AG09309 (cell line): ENCODE results near the gene SNAP25.

Experiments used
- DNase-seq: peaks from one replicate; pipeline ENCODE4 v3.0.0-alpha.2; 2010; ENCODE audit warnings: low read depth
- H3K4me3 ChIP-seq: 2 replicates; pipeline ENCODE4 v1.5.1; 2011; ENCODE audit warnings: mild to moderate bottlenecking, low read depth, low read length, moderate library complexity; ENCODE audit not compliant: control insufficient read depth
- CTCF ChIP-seq: IDR thresholded peaks from 2 replicates; pipeline ENCODE4 v1.5.1; 2011; ENCODE audit warnings: mild to moderate bottlenecking, low read depth, low read length, inconsistent platforms; ENCODE audit not compliant: insufficient read depth, control insufficient read depth; ENCODE audit errors: missing control alignments

SNAP25 gene

GRCh38 chr20:10270630-10271029, 52.0 kb downstream of the SNAP25 start:
- no peak overlapping the region for H3K4me3 ChIP-seq
- DNase-seq, result no peak
- TF ChIP-seq CTCF, result no peak

DNA sequence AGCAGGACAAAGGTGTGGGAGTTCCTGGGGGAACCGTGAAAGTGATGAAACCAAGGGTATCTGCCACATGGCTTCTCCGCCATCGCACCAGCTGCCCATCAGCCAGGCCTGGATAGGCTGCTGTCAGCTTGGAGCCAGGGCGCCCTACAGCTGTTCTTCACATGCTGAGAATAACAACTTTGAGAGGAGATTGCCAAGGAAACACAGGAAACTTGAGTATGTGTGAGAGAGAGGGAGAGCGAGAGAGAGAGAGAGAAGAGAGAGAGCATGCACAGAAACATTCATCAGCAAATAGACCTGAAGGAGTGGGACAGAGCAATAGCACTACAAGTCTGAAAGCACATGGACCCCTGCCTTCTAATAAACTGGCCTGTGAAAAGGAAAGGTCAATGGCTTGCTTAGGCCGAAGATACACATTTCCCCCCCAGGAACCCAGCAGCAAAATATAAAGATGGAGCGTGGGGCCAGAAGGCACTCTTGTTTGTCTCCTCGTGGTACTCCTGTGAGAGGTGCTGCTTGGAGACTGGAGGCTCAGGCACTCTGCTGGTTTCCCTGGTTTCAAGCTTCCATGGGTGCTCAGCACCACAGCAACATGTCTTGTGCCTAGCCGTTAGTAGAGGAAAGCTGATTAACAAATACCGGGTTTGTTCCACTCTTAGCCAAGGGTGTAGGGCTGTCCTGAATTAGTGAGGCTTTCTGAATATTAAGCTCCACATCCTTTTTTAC, 53.0 kb downstream of the SNAP25 start:
- no peak overlapping the region for H3K4me3 ChIP-seq
- no peak for TF ChIP-seq CTCF
- DNase-seq, result no peak

DNA sequence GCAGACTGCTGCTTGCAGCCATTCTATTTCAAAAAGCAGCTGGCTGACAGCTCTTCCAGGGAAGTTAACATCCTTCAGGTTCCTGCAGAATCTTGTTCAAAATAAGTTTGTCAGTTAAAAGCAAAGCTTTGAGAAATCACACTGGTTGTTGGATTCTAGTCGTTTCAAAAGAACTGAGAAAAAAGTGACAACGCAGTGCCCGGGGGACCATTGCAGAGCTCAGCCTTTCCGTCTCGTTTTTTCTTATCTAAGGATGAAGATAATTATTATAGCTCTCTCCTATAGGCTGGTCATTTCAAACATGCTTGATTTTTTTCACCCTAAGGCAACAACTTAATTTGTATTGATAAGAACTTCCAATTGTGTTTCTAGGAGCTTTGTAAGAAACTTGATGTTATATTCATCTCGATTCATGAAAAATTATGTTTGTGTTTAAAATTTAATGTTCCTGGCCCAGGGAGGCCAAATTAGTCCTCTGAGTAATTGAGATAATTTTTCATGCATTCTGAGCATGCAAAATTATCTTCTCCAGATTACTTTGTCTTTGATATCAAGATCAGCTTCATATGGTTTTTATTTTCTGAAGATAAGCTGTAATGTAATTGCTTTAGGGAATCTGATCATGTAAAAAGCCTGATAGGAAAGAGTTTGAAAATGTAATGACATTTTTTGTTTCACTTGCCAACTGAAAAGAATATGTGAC, 58.4 kb downstream of the SNAP25 start:
- DNase-seq, result no peak
- TF ChIP-seq CTCF, result no peak
- no peak overlapping the region for H3K4me3 ChIP-seq

- no peak for DNase-seq
- H3K4me3 ChIP-seq, result no peak overlapping the region
- no peak for TF ChIP-seq CTCF
Observed at GRCh38 chr20:10277616-10278015, 59.0 kb downstream of the SNAP25 start.

- TF ChIP-seq CTCF, result no peak
- no peak for DNase-seq
- no peak overlapping the region for H3K4me3 ChIP-seq
Observed at GRCh38 chr20:10278412-10278811, 59.8 kb downstream of the SNAP25 start.

DNA sequence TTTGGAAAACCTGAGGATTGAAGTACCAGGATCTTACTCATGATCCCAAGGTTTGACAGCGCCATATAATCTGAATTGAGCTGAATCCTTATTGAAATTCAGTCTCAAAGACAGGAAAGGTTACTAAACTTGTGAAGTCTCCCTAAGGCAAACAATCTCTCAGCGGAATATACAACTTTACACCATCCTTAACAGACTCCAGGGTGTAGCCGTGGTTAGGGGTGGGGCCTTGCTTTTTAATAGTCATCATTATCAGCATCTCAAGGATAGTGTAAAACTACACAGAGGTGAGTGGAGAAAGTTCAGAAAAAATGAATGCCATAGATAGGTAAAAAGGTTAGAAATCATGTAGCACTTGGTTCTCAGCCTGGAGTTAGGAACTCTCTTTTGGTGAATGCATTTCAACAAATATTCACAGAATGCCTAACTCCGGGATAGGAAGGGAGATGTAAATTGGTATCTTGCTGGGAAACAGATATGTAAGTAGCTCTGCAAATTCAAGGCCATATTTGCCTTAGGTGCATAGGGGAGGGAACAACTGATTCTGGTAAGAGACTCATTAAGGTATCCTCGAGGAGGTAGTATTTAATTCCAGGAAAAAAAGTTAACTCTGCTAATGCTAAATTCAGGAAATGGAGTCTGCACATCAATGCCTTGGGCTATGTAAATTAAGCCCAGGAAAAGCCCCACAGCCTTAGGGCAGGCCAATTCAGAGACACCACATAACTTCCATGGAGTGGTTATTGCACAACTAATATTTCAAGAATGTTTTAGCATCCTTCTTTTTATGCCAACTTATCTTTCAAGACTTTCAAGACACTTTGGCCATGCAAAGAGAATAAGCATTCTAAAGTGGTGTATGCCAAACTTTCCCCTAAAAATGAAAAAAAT, 61.6 kb downstream of the SNAP25 start:
- DNase-seq, result no peak
- no peak for TF ChIP-seq CTCF
- H3K4me3 ChIP-seq, result no peak overlapping the region
